SKM-1 (cell line): Measurements from ENCODE around the gene ALKAL2.
"Not testable (repeated sequence)": the region's sequence is repeated elsewhere in the genome, so short reads cannot be mapped to it uniquely, and the experiment has no call there.

Experiments
- DNase-seq: peaks from one replicate; lab custom pipeline; 2025; ENCODE audit not compliant: unreplicated experiment; lab: John Stamatoyannopoulos, UW

The ALKAL2 gene, protein sequence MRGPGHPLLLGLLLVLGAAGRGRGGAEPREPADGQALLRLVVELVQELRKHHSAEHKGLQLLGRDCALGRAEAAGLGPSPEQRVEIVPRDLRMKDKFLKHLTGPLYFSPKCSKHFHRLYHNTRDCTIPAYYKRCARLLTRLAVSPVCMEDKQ

DNA sequence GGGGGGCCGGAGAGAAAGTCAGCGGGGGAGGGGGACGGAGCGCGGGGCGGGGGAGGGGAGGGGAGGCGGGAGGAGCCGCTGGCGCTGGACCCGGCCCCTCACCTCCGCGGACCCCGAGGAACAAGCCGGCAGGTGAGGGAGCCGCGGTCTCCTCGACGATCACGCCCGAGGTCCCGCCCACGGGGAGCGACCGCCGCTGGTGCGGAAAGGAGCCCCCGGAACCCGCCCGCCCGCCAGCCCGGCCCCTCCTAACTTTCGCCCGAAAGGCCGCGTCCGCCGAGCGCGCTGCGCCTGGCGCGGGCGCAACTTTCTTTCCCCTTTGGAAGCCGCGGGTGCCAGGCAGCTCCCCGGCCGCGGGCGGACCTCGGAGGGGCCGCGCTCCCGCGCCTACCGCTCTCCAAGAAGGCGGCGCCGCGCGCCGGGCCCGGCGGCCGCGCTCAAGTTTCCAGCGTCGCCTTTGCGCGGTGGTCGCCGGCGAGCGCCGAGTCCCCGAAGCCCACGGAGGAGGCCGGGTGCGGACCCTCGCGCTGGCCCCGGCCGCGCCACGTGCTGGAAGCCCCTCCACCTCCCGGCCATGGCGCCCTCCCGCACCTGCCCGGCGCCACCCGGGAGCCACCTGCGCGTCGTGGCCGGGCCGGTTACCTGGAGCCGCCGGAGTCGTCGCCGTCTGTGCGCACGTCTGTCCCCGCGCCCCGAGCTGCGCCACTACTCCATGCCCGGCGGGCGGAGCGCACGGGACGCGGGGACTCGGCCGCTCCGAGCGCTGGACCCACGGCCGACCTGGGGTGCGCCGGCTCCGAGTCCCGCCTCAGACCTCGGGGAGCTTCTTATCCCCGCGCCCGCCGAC is at the start of gene ALKAL2:
TSS of gene ALKAL2 (minus strand) at position 181 of the 847 bp plus-strand sequence. CDS start 256 bp downstream, outside the sequence.
- no peak for DNase-seq

DNA sequence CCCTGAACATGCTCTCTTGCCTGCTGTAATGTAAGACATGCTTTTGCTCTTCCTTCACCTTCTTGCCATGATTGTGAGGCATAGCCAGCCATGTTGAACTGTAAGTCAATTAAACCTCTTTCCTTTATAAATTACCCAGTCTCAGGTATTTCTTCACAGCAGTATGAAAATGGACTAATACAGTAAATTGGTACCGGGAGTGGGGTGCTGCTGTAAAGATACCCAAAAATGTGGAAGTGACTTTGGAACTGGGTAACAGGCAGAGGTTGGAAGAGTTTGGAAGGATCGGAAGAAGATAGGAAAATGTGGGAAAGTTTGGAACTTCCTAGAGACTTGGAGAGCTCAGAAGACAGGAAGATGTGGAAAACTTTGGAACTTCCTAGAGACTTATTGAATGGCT is 49.1 kb upstream of the ALKAL2 start:
- not testable (repeated sequence) for DNase-seq

DNA sequence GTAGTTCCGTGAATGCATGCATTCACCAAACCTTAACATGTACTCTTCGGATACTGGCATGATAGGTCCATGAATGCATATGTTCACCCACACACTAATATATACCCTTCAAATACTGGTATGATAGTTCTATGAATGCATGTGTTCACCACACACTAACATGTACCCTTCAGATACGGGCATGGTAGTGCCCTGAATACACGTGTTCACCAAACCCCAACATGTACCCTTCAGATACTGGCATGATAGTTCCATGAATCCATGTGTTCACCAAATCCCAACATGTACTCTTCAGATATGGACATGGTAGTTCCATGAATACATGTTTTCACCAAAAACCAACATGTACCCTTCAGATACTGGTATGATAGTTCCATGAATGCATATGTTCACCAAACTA is 48.5 kb upstream of the ALKAL2 start:
- DNase-seq = no peak

DNA sequence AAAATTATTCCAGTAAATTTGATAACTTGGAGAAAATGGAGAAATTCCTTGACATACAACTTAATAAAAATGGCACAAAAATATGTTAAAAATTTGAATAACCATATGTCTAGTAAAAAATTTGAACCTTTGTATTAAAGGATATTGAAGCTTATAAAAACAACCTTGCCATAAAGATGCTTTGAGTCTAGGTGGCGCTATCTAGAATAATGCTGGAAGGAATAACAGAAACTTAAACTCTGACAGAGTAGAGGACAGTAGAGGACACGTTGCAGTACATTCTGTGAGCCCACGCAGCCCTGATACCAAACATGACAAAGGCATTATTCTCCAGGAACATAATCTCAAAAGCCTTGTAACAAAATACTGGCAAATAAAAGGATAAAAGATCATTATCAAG is 44.7 kb upstream of the ALKAL2 start:
- DNase-seq = no peak

DNA sequence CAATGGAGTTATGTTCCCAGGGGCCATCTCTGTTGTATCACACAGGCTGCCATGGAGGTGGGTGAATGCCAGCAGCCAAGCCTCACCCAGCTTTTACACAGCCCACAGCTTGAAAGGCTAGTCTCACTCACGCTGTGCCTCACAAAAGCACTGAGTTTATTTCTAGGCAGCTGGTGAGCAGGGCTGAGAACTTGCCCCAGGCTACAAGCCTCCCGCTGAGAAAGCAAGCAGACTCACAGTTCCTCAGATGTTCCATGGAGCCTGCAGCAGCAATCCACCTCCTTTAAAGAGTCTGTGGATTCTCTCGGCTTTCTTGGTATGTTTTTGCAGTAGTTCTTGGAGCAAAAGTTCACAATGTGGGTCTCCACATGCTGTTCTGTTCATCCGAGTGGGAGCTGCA is 40.9 kb upstream of the ALKAL2 start:
- no peak for DNase-seq

DNA sequence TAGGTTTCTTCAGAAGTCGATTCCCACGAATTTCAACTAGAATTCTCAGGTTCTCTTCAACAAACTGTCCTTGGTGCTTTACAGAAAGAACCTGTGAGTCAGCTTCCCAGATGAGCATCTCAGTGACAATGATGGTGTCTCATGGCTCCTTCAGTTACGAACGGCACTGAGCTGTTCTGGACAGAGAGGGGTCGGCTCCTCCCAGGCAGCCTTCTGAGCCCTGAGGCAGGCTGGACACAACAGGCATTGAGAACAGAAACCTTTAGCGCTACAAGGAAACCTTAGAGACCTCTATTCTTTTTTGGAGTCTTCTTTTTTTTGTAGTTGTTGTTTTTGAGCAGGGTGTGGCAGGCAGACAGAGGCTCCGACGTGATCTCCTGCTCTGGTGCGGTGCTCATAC is 35.1 kb upstream of the ALKAL2 start:
- DNase-seq = no peak

DNA sequence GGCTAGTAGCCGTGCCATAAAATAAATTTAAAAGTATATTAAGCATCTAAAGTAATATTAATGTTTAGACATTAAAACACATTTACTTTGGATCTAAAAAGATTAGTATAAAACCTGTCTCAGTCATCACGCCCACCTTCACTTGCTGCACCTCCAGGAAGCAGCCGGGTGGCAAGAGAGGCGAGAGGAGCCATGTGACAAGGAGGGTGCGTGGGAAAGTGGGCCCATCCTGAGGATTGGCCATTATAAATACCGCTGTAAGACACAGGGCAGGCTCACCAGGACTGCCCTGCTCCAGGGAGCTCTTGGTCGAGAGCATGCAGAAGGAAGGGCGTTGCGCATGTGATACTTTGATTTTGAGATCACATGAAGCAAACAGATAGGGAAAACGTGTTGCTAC is 34.4 kb upstream of the ALKAL2 start:
- DNase-seq = no peak

DNA sequence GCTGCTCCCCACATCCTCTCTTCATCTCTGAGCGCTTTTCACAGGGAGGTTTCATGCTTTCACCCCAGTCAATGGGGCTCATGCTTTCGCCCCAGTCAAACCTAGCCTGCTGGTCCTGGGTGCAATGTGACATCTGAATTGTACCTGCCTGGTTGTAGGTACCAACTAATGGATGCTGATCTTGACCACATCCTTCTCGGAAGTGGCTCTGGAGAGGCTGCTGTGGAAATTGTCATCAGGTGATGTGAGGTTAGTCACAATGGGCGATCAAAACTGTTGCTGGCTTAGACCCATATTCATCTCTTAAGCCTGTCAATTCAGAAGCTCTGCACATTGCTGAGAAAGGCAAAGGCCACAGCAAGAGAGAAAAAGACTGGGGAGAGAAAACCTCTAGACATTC is 32.7 kb upstream of the ALKAL2 start:
- no peak for DNase-seq

DNA sequence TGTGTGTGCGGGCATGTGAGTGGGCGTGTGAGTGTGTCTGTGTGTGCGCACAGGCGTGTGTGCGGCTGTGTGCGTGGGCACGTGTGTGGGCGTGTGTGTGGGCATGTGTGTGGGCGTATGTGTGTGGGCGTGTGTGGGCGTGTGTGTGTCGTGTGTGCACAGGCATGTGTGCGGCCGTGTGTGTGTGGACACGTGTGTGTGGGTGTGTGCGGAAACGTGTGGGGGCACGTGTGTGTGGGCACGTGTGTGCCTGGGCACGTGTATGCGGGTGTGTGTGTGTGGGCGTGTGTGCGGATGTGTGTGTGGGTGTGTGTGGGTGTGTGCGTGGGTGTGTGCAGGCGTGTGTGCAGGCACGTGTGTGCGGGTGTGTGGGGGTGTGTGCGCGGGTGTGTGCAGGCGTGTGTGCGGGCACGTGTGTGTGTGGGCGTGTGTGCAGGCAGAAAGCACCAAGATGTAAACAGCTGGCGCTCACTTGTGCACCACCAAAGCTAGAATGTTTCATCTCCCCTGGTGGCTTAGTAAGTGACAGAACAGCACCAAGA is 31.2 kb upstream of the ALKAL2 start:
- DNase-seq = no peak

DNA sequence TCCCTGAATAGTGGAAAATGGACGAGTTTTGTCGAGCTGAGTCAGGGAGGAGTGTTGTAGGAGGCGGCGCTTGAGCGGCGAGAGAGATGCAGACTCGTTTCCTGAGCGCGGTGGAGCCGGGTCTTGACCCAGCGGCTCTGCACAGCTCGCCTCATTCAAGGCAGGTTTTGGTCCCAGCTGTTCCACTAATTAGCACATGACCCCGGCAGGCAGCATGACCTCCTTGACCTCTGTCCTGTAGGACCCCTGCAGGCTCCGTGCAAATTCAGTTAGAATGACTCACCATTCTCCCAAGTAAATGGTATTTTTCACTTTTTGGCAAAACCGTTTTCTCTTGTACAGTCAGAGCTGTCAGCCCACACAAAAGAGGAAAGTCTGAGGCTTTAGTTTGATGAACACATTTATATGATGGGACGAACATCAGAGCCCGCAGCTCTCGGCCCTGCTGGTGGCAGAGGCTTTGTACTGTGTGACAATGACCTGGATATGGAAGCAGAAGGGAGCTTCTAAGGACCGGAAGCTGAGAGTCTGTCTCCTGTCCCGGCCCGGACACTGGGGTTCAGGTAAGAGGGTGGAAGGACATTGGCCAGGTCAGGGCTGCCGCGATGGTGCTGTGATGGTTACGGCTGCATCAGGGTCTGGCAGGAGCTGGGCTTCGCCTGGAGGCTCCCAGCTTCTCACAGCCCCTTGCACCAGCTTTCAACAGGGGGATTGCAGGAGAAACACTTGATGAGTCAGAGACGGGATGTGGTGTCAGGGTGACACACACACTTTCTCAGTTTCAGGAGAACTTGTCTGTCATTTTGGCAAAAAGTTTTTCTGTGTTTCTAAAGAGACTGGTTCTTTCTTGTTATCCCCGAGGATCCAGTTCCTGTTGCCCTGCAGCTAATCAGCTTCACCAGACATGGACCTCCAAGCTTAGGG is 29.9 kb upstream of the ALKAL2 start:
- DNase-seq = no peak

DNA sequence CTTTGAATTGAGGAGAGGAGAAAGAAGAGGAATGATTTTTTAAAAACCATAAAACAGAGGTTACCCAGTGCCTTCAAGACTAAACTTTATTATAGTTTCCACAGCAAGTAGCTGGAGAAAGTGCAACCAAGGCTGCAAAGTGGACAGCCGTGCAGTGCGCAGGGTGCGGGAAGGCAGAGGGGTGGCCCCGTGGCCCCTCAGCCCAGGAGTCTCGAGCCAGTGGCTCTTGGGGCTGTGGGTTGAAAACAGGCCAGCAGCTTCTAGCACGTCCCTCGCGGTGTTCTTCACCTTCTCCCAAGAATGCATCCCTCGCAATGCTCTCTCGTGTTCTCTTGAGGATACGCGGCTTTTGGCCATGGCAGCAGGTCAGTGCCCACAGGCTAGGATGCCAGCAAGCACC is 28.5 kb upstream of the ALKAL2 start:
- no peak for DNase-seq

DNA sequence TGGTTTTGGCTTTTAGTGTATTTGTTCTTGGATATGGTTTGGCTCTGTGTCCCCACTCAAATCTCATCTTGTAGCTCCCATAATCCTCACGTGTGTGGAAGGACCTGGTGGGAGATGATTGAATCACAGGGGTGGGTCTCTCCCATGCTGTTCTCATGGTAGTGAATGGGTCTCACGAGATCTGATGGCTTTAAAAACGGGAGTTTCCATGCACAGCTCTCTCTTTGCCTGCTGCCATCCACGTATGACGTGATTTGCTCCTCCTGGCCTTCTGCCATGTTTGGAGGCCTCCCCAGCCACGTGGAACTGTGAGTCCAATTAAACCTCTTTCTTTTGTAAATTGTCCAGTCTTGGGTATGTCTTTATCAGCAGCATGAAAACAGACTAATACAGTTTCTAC is 28.0 kb upstream of the ALKAL2 start:
- DNase-seq = not testable (repeated sequence)

DNA sequence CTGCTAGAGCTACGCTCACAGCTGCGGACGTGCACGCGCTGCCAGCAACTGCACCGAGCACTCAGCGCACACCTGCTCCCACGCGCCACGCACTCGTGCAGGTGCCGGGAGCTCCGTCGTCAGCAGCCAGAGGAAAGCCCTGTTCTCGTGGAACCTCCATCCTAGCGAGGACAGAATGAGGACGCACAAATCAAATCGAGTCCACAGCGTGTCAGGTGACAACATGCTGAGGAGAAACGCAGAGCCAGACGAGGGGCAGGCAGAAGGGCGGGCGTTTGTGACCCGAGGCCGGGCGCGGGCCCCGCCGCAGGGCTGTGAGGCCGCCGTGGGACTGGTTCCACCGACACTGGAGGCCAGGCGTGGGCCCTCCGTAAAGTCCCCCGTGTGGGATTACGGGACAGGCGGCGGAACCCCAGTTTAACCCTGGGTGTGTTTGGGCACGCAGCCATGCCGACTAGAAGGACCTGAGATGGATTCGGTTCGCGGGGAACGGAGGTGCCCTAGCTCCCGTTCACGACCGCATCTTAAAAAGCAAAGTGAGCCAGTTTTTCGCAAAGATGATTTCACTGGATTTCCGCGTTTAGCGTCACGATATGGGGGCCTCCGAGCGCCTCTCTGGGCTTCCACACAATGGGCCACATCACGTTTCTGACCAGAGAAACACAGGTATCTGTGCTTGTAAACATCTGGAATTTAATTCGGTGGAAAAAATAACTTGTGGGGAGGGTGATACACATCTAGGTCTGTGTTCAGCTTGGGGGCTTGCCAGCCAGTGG is 26.9 kb upstream of the ALKAL2 start:
- DNase-seq = no peak

DNA sequence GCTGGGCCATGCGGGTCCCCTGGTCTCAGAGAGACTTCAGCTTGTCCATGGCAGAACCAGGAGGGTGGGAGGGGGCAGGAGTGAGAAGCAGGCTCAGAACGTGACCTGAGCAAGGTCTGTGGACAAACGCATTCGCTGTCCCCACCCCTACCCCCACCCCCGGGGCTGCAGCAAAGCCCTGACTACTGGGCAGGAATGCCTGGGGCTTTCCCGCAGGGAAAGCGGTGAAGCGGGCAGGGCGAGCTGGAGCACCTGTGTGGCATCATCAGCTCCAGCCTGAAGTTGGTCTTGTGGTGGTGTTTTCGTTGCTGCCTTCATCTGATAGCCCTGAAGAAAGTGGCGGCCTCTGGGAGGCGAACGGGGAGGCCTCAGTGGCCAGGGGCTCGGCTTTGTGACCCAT is 26.1 kb upstream of the ALKAL2 start:
- DNase-seq = no peak

DNA sequence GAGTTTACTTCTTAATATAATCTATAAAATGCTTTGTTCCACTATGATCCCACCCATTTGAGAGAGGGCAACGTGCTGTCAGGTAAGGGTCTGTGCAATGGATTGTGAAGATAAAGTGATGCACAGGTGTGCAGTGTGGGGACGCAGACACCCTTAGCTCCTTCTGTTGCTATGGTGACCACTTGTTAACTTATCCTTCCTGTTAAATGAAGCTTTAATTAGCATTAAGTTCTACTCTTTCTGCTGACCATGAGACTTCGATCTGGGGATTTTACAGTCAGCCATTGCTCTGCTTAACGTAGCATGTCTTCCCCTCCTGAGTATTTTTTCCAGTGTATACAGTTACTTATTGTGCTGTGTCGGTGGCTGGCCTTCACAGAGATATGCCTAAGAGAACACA is 23.1 kb upstream of the ALKAL2 start:
- no peak for DNase-seq

DNA sequence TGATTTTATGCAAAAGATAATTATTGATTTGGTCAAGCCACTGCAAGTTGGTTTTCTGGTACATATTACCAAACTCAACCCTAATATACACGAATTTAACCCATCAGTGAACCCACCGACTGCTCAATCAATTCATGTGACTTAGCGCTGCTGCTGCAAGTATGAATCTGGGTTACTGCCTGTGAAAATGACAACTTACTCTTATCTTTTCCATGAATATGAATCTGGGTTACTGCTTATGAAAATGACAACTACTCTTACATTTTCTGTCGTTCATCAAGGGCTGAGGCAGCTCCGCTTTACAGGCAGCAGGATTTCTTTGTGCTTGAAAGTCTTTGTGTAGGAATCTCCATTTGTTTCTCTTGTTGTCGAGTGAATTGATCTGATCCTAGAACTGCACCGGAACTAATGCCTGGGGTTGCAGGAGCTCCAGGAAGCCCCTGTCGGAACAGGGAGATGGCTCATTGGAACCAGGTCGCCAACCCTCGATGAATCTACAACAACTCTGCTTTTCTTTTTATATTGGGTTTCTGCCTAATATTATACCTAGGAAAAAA is 22.1 kb upstream of the ALKAL2 start:
- no peak for DNase-seq

DNA sequence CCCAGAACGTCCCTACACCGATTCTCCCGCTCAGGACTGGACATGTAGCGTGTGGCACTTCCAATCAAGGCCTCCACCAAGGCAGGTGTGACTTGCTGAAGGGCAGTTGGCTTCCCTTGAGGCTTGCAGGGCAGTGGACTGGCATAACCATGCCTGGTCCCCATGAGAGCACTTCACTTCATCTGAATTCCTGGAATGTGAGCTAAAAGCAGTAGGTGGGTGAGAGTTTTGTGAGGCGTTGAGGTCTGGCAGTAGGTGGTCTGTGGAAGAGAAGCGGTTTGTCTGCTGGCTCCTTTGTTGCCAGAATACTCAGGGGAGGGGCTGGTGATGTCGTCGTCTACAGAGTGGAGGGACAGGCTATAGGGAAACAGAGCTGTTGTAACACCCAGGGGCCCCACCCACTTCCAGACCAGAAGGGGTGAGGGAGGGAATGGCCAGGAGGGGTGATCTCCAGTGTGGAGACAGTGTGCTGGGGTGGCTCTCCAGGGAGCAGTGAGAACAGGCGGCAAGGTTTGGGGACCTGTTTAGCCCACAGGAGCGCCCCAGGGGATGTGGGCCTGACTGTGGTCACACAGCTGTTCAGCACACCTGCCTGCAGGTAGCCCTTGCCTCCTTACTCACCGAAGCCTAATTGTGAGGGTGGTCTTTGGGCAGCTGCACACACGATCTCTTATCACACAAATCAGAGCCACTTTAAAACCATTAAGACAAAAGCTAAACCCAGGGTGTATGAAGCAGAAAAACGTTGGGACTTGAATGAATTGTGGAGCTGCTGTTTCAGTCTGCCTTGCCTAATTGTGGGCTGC is 21.5 kb upstream of the ALKAL2 start:
- DNase-seq = no peak

DNA sequence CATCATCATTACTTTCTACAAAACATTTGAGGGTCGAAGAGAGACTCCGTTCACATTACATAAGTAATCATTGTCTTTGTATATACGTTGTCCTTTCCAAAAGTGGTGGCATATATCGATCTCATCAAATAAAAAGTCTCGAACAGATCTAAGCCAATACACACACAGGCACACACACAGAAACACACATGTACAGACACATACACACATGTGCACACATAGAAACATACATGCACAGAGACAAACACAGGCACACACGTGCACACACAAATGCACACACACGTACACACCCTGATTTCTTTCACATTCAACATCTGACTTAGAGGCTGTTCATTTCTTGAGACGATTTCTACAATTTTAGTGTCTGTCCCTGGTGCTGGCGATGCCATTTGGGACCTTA is 17.5 kb upstream of the ALKAL2 start:
- no peak for DNase-seq

DNA sequence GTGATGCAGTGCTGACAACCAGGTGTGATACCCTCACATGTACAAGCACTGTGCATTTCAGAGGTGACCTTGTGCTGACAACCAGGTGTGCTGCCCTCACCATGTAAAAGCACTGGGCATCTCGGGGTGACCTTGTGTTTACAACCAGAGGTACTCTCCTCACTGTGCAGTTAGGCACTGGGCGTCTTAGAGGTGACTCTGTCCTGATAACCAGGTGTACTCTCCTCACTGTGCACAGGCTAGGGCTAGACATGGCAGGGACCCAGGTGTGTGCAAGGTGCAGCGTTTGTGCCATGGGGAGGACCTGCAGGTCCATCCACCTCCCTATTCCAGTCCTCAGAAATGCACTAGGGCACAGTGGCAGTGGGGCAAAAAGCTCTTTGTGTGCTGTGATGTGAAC is 8.5 kb upstream of the ALKAL2 start:
- no peak for DNase-seq

DNA sequence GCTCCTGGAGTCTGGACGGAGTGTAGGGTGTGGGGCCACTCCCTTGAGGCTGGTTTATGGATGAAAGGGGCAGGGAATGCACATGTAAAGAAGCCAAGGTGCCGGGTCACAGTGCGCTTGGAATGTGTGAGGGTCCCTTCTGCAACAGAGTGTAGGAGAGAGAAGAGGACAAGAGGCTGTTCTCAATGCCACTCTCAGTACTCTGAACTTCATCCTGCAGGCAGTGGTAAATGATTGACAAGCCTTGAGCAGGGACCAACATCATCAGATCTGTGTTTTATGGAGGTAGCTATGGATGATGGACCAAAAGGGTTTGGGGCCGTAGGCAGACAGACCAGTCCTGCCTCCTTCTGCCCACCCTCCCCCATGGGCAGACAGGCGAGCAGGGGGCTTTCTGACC is 7.2 kb upstream of the ALKAL2 start:
- no peak for DNase-seq
